H54 (cell line): ENCODE results near the gene SLC2A11.

ENCODE experiments used
- DNase-seq: peaks from one replicate; pipeline ENCODE4 v3.0.0; 2011; ENCODE audit warnings: low spot score, mixed read lengths; ENCODE audit not compliant: insufficient read length
- FAIRE-seq: peaks from 3 replicates; lab custom pipeline; 2011; peaks lifted over from hg19 to GRCh38; lab: Jason Lieb, UNC
- POLR2A ChIP-seq: IDR thresholded peaks from 2 replicates; pipeline ENCODE4 v1.6.1; 2011; ENCODE audit warnings: low read depth, mild to moderate bottlenecking, low read length

Gene SLC2A11

DNA sequence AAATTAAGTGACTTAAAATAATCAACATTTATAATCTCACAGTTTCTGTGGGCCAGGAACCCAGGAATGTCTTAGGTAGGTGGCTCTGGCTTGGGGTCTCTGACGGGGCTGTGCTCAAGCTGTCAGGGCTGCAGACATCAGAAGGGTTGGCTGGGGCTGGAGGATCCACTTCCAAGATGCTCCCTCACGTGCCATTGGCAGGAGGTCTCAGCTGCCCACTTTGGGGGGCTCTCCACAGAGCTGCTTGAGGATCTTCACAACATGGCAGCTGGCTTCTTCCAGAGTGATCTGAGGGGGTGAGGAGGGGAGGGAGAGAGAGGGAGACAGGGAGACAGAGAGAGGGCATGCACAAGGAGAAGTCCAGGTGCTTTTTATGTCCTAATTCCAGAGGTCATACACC, 18.1 kb downstream of the SLC2A11 start:
- DNase-seq (no peak), FAIRE-seq (no peak)
- no peak for TF ChIP-seq POLR2A

DNA sequence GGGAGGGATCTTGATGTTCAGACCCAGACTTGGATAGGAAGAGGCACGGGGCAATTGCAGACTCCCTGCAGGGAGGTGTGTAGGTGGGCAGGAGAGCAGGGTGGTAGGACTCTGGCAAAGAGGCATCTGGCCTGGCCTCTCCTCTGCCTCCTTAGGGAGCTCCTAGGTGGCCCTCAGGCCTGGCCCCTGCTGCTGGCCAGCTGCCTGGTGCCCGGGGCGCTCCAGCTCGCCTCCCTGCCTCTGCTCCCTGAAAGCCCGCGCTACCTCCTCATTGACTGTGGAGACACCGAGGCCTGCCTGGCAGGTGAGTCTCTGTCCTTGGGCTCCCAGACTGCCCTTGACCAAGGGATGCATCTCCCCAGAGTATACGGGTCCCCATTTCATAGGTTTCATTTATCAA, 19.9 kb downstream of the SLC2A11 start:
- DNase-seq (no peak), FAIRE-seq (no peak)
- TF ChIP-seq POLR2A, result no peak

DNA sequence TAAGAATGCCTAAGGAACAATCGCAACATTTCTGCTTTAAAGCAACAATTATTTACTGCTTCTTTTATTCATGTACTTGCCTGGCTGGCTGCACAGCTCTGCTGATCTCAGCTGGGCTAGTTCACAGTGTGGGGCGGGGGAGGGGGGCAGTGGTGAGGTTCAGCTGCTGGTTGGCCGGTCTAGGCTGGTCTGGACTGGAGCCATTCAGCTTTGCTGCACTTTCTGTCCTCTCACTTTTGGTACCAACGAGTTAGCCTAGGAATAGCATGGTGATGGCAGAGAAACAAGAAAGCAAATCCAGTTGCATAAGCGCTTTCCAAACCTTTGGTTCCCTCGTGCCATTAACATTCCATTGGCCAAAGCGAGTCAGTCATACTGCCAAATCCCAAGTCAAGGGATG, 20.5 kb downstream of the SLC2A11 start:
- TF ChIP-seq POLR2A, result no peak
- no peak for DNase-seq
- FAIRE-seq, result no peak

DNA sequence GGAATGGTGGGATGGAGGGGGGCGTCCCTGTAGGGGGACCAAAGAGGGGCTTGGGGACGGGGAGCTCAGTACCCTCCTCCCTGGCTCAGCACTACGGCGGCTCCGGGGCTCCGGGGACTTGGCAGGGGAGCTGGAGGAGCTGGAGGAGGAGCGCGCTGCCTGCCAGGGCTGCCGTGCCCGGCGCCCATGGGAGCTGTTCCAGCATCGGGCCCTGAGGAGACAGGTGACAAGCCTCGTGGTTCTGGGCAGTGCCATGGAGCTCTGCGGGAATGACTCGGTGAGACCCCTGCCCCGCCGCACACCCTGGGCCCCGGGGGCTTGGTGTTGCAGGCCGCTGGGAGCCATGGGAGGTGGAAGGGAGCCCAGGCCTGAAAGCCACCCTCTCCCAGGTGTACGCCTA, 24.7 kb downstream of the SLC2A11 start:
- DNase-seq, result no peak
- no peak for FAIRE-seq
- no peak for TF ChIP-seq POLR2A

DNA sequence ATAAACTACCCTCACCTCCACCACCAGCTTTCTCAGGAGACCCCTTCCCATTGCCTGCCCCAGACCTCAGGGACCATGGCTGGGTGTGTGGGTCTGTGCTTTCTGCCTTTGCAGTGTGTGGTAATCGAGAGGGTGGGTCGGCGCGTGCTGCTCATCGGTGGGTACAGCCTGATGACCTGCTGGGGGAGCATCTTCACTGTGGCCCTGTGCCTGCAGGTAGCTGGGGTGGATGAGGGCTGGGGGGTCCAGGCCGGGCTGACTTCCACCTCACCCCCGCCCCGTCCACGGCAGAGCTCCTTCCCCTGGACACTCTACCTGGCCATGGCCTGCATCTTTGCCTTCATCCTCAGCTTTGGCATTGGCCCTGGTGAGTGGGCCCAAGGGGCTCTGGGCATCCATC, 26.0 kb downstream of the SLC2A11 start:
- TF ChIP-seq POLR2A, result no peak
- FAIRE-seq (no peak), DNase-seq (no peak)

DNA sequence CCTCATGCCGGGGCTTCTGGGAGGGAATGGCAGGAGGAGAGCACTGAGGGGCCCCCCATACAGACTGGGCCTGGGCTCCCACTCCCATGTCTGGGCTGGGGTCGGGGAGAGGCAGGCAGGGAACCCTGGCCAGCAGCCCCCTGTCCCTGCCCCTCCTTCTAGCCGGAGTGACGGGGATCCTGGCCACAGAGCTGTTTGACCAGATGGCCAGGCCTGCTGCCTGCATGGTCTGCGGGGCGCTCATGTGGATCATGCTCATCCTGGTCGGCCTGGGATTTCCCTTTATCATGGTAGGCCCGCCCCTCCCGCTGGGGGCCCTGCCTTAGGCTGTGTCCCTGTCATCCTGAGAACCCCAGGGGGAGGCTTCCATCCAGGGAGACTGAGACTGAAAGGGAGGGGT, 26.5 kb downstream of the SLC2A11 start:
- FAIRE-seq (no peak), DNase-seq (no peak)
- no peak for TF ChIP-seq POLR2A

DNA sequence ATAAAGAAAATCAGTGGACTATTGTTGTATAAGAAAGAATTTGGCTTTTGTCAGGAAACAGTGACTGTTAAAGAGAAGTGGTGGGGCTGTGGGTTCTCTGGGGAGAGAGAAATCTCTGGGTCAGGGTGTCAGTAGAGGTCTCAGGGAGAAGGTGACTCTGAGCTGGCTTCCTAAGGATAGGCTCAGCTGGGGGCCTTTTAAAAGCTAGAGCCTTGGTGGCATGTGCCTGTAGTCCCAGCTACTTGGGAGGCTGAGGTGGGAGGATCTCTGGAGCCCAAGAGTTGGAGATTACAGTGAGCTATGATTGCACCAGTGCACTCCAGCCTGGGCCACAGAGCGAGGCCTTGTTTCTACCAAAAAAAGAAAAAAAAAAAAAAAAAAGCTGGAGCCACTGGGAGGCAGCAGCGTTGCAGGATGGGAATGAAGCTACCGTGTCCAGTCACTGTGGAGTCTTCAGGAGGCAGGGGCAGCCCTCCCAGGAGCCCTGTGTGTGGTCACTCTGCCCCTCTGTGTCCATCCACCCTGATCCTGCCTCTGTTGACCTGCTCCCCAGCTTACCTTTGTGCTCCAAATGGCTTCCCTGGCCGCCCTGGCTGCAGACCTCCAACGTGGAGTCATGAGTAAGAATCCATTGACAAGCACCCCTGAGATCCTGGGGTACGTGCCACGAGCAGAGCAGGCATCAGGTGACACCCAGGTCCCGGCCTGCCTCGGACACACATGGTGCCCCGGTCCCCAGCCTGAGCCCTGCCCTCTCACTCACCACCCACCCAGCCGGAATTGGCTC, 31.1 kb downstream of the SLC2A11 start:
- DNase-seq (peak; percentile 23), FAIRE-seq (no peak)
- TF ChIP-seq POLR2A, result no peak

DNA sequence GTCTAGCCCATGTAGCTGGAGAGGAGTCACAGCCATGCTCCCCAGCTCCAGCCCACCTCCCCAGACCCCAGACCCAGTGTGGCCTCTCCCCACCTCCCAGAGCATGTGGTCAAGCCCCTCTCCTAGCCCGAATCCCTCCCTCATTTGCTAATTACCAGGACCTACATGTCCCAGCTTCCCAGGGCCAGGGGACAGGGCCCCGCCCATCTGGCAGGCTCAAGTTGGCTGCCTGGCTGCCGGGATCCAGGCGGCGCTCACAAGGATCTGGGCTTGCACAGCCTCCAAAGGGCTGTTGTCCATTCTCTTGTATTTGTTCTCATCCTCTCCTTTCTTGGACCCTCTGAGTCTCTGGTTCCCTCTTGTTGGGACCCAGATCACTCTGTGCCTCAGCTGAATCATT, 31.9 kb downstream of the SLC2A11 start:
- DNase-seq (no peak), FAIRE-seq (no peak)
- no peak for TF ChIP-seq POLR2A

DNA sequence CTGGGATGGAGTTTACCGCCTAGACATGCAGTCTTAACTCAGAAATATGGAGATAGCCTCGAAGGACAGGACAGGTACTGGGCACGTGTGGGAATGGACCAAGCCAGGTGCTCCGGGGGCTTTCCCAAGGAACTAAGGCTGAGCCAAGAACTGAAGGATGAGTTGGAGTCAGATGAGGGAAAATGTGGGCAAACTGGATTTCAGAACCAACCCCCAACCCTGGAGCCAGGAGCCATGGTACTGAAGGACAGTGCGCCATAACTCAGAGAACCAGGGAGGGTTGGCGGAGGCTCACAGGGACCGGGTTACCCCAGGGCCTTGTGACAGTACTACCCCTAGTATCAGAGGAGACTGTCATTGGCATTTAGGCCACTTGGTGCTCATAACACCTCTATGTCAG, 34.1 kb downstream of the SLC2A11 start:
- TF ChIP-seq POLR2A, result no peak
- DNase-seq (no peak), FAIRE-seq (no peak)

DNA sequence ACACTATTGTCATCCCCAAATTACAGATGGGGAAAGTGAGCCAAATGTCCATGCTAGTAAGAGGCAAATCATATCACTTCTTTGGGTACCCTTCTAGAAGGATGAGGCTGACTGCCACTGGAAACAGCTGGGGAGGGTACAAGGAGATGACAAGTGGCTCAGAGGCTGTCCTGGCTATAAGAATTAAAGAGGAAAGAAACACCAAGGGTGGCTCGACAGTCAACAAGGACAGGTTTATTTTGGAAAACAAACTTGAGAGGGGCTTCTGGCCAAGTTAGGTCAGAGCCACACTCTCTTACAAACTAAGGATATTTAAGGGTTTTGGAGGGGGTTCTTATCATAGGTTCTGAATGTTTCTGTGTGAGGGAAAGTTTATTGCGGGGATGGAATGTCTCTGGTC, 34.5 kb downstream of the SLC2A11 start:
- DNase-seq, result no peak
- no peak for FAIRE-seq
- no peak for TF ChIP-seq POLR2A

DNA sequence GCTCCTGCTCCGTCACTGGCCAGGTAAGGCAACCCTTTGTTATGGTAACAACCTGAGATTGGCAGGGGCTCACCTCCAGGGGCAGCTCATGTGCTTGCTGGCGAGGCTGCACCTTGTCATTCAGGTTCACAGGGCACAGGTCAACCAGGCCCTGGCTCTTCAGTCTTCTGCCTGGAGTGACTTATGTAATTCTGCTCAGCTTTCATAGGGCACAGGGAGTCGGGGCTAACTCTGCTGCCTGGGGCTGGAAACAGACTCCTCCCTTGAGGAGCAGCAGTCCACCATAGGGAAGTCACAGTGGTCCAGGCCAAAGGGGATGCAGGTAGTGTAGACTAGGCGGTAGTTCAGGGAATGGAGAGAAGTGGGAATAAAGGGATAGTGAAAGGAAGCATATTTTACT, 35.0 kb downstream of the SLC2A11 start:
- DNase-seq (no peak), FAIRE-seq (no peak)
- TF ChIP-seq POLR2A, result no peak

DNA sequence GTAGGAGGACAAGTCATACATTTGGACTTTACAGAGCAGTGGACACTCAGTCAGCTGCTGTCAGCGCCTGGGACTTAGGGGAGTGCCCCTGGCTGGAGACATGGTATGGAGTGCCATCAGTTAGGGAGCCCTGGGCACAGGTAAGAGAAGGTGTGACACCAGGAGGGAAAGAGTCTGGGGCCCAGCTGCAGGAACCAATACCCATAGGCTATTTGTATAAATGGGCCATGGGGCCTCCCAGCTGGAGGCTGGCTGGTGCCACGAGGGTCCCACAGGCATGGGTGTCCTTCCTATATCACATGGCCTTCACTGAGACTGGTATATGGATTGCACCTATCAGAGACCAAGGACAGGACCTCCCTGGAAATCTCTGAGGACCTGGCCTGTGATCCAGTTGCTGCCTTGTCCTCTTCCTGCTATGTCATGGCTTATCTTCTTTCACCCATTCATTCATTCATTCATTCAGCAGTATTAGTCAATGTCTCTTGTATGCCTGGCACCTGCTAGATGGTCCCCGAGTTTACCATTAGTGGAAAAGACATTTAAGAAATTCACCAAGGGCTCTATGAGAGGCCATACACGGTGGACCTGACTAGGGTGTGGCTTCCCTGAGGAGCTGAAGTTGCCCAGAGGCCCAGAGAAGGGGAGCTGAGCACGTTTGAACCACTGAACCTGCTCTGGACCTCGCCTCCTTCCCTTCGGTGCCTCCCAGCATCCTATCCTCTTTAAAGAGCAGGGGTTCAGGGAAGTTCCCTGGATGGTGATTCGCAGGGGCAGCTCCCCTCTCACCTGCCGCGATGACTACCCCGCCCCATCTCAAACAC, 35.7 kb downstream of the SLC2A11 start:
- DNase-seq (no peak), FAIRE-seq (no peak)
- TF ChIP-seq POLR2A, result no peak

DNA sequence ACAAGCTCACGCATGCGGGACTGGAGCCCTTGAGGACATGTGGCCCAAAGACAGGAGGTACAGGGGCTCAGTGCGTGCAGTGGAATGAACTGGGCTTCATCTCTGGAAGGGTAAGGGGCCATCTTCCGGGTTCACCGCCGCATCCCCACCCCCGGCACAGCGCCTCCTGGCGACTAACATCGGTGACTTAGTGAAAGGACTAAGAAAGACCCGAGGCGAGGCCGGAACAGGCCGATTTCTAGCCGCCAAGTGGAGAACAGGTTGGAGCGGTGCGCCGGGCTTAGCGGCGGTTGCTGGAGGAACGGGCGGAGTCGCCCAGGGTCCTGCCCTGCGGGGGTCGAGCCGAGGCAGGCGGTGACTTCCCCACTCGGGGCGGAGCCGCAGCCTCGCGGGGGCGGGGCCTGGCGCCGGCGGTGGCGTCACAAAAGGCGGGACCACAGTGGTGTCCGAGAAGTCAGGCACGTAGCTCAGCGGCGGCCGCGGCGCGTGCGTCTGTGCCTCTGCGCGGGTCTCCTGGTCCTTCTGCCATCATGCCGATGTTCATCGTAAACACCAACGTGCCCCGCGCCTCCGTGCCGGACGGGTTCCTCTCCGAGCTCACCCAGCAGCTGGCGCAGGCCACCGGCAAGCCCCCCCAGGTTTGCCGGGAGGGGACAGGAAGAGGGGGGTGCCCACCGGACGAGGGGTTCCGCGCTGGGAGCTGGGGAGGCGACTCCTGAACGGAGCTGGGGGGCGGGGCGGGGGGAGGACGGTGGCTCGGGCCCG, 36.5 kb downstream of the SLC2A11 start, which contains the start of gene MIF:
Gene MIF, plus strand, starts transcription at position 439 of the 765 bp plus-strand sequence. Its CDS starts 92 bp downstream, at position 531.
- no peak for FAIRE-seq
- DNase-seq, result peak; percentile 85
- TF ChIP-seq POLR2A, result peak; percentile 86
